HCT116 (cell line): ENCODE data around the gene C5AR1. TPM values are rescaled to one million over a fixed set of nuclear protein-coding genes. Genes with fewer than 3 reads are reported as not detected.

Experiments used
- ATAC-seq: fragments of 200-7000 bp; cut with Tn5 transposase; 2 replicates; pipeline ENCODE4 v1.9.1; 2020; ENCODE audit warnings: mild to moderate bottlenecking, moderate library complexity
- BruUV-seq: library from RNA; stranded (reverse); fragments of 400-500 nt; replicated peaks from 2 replicates; lab custom pipeline; 2021; lab: Mats Ljungman, UMichigan
- CTCF ChIA-PET: fragments of 300-600 bp; sonication (Branson Sonifier 250); formaldehyde crosslinking; loops from one replicate; lab custom pipeline; 2021; ENCODE audit warnings: antibody characterized with exemption; lab: Charles Lee
- POLR2A ChIA-PET: fragments of 300-600, 350-600 bp; sonication (Branson Sonifier 250); formaldehyde crosslinking; loops from one replicate; lab custom pipeline; 2021; ENCODE audit warnings: antibody characterized with exemption; lab: Charles Lee
- RAD21 ChIA-PET, 2 experiments: fragments of 300-600 bp; sonication (Branson Sonifier 250); formaldehyde crosslinking; loops; one replicate each; lab custom pipeline; 2023; ENCODE audit warnings: low total read pairs in 2 of 2; ENCODE audit not compliant: uncharacterized antibody in 2 of 2, unreplicated experiment in 2 of 2, low non-redundant PET in 1 of 2; lab: Charles Lee
- DNase-seq: peaks from one replicate; pipeline ENCODE4 v3.0.0-alpha.2; 2010; ENCODE audit warnings: low read depth, low spot score
- H2AFZ ChIP-seq: fragments of 200-600 bp; shearing (Covaris generic), sonication (generic); 2 replicates; pipeline ENCODE4 v1.6.1; 2017; ENCODE audit warnings: low read depth, mixed run types, mixed read lengths, antibody characterized with exemption, low read length; ENCODE audit not compliant: poor library complexity, severe bottlenecking
- H3K27ac ChIP-seq: 2 replicates; pipeline ENCODE4 v1.5.1; 2012; ENCODE audit warnings: low read depth, low read length
- H3K27me3 ChIP-seq: fragments of 200-600 bp; sonication (generic); 2 replicates; pipeline ENCODE4 v1.6.1; 2016; ENCODE audit warnings: mixed run types, low read length, mixed read lengths; ENCODE audit not compliant: insufficient read depth
- H3K36me3 ChIP-seq, 2 experiments: fragments of 200-500 bp in 1 of 2; fragments of 200-600 bp in 1 of 2; sonication (Bioruptor generic) in 1 of 2; sonication (generic) in 1 of 2; 2 replicates each; pipeline versions ENCODE4 v1.5.1 to v1.6.1; 2014 to 2016; ENCODE audit warnings: low read length in 2 of 2, inconsistent platforms in 1 of 2, mixed read lengths in 1 of 2, mixed run types in 1 of 2; ENCODE audit not compliant: insufficient read depth in 2 of 2, control insufficient read depth in 1 of 2
- H3K4me1 ChIP-seq, 2 experiments: fragments of 200-600 bp in 1 of 2; sonication (generic) in 1 of 2; 2 replicates each; pipeline versions ENCODE4 v1.5.1 to v1.6.1; 2012 to 2017; ENCODE audit warnings: low read length in 2 of 2, inconsistent platforms in 1 of 2, mild to moderate bottlenecking in 1 of 2, mixed read lengths in 1 of 2, mixed run types in 1 of 2, moderate library complexity in 1 of 2; ENCODE audit not compliant: insufficient read depth in 2 of 2, control insufficient read depth in 1 of 2
- H3K4me2 ChIP-seq: fragments of 200-600 bp; sonication (generic); 2 replicates; pipeline ENCODE4 v1.6.1; 2017; ENCODE audit warnings: mixed run types, low read length, mixed read lengths
- H3K4me3 ChIP-seq, 2 experiments: fragments of 200-600 bp in 1 of 2; sonication (generic) in 1 of 2; replicated peaks in 1 of 2; 2 replicates each; pipeline ENCODE4 v1.5.1; 2011 to 2016; ENCODE audit warnings: low read length in 2 of 2, control low read depth in 1 of 2, low read depth in 1 of 2, mild to moderate bottlenecking in 1 of 2, mixed read lengths in 1 of 2, mixed run types in 1 of 2
- H3K79me2 ChIP-seq: fragments of 200-600 bp; sonication (generic); 2 replicates; pipeline ENCODE4 v1.6.1; 2017; ENCODE audit warnings: mild to moderate bottlenecking, mixed run types, low read length, moderate library complexity, mixed read lengths; ENCODE audit not compliant: insufficient read depth
- H3K9ac ChIP-seq: fragments of 200-600 bp; sonication (generic); 2 replicates; pipeline ENCODE4 v1.6.1; 2016; ENCODE audit warnings: low read length, mixed read lengths
- H3K9me2 ChIP-seq: fragments of 200-600 bp; sonication (generic), shearing (Covaris generic); 2 replicates; pipeline ENCODE4 v1.6.1; 2017; ENCODE audit warnings: mixed run types, mild to moderate bottlenecking, moderate library complexity; ENCODE audit not compliant: insufficient read depth
- H3K9me3 ChIP-seq, 2 experiments: fragments of 200-500 bp in 1 of 2; fragments of 200-600 bp in 1 of 2; sonication (Bioruptor generic) in 1 of 2; sonication (generic) in 1 of 2; 2 replicates each; pipeline ENCODE4 v1.6.1; 2014 to 2017; ENCODE audit warnings: low read length in 2 of 2, mixed read lengths in 2 of 2, inconsistent platforms in 1 of 2, low read depth in 1 of 2, mild to moderate bottlenecking in 1 of 2, mixed run types in 1 of 2, moderate library complexity in 1 of 2; ENCODE audit not compliant: control insufficient read depth in 1 of 2, insufficient read depth in 1 of 2
- H4K20me1 ChIP-seq: fragments of 200-600 bp; sonication (generic), shearing (Covaris generic); 2 replicates; pipeline ENCODE4 v1.6.1; 2017; ENCODE audit warnings: mixed run types, mild to moderate bottlenecking, moderate library complexity; ENCODE audit not compliant: insufficient read depth
- CEBPB ChIP-seq: IDR thresholded peaks from 2 replicates; pipeline ENCODE4 v1.6.1; 2012; ENCODE audit warnings: low read depth
- EGR1 ChIP-seq: IDR thresholded peaks from 2 replicates; pipeline ENCODE4 v1.6.1; 2012; ENCODE audit warnings: low read depth
- ELF1 ChIP-seq: IDR thresholded peaks from 2 replicates; pipeline ENCODE4 v1.6.1; 2012; ENCODE audit warnings: low read depth, borderline replicate concordance
- EZH2 ChIP-seq: fragments of 200-600 bp; sonication (generic); IDR thresholded peaks from 2 replicates; pipeline ENCODE4 v1.6.1; 2017; ENCODE audit warnings: antibody characterized with exemption, mixed run types
- FOSL1 ChIP-seq: IDR thresholded peaks from 2 replicates; pipeline ENCODE4 v1.6.1; 2012; ENCODE audit warnings: low read depth
- MAX ChIP-seq: IDR thresholded peaks from 2 replicates; pipeline ENCODE4 v1.6.1; 2012
- POLR2AphosphoS5 ChIP-seq: IDR thresholded peaks from 2 replicates; pipeline ENCODE4 v1.6.1; 2011; ENCODE audit warnings: mild to moderate bottlenecking, low read depth, low read length, moderate library complexity
- RAD21 ChIP-seq: IDR thresholded peaks from 2 replicates; pipeline ENCODE4 v1.6.1; 2012; ENCODE audit warnings: low read depth, mild to moderate bottlenecking
- SIN3A ChIP-seq: IDR thresholded peaks from 2 replicates; pipeline ENCODE4 v1.6.1; 2012; ENCODE audit warnings: low read depth
- SRF ChIP-seq: IDR thresholded peaks from 2 replicates; pipeline ENCODE4 v1.6.1; 2012; ENCODE audit warnings: low read depth
- TCF7L2 ChIP-seq: IDR thresholded peaks from 2 replicates; pipeline ENCODE4 v1.7.0; 2011; ENCODE audit warnings: borderline replicate concordance, inconsistent platforms; ENCODE audit not compliant: insufficient read depth, insufficient read length; ENCODE audit errors: extremely low read depth
- ZNF274 ChIP-seq: fragments of 200-500 bp; sonication (Bioruptor generic); IDR thresholded peaks from 2 replicates; pipeline ENCODE4 v1.6.1; 2014; ENCODE audit warnings: mild to moderate bottlenecking, low read depth, low read length, inconsistent platforms
- intact Hi-C: fragments of 100-400 bp; cut with micrococcal nuclease; formaldehyde crosslinking; loops from 2 replicates; pipeline ENCODE4 v1.10.0; 2022
- total RNA-seq: library from RNA; stranded (reverse); gene quantifications from one replicate; pipeline ENCODE4 v1.2.1, GENCODE V29; 2021; ENCODE audit not compliant: unreplicated experiment

Gene C5AR1
- total RNA-seq, 1 experiment from 2014 or later = 6.5 TPM

- TF ChIP-seq MAX = no peak
- no peak for TF ChIP-seq ZNF274
- no peak for TF ChIP-seq TCF7L2
- TF ChIP-seq CEBPB = no peak
- TF ChIP-seq EGR1 = no peak
- TF ChIP-seq SIN3A = no peak
Observed at GRCh38 chr19:47312366-47313006, 2.8 kb downstream of the C5AR1 start (continued).

GRCh38 chr19:47313754-47314295 lies 4.2 kb downstream of the C5AR1 start:
- no peak for ATAC-seq
- POLR2A ChIA-PET = no interaction called here

More at GRCh38 chr19:47313754-47314295, 4.2 kb downstream of the C5AR1 start:
- Histone ChIP-seq H3K27ac (no peak overlapping the region), H3K4me1 (peaks cover 12 to 24% of the 10 kb centered on the region in 2 experiments), H4K20me1 (no peaks in the 10 kb centered on the region)
- intact Hi-C loops = no loop called here
- DNase-seq = no peak
- TF ChIP-seq RAD21 (no peak), FOSL1 (no peak), EZH2 (no peak), ZNF274 (no peak), POLR2AphosphoS5 (no peak), ELF1 (no peak), SRF (no peak), CEBPB (no peak)
- TF ChIP-seq, all 23 proteins: peak for 0
- no peaks in the 10 kb centered on the region for H3K36me3 ChIP-seq
- no peak overlapping the region for H3K4me3 ChIP-seq
- H3K27me3 ChIP-seq = no peaks in the 10 kb centered on the region
- H3K9ac ChIP-seq = no peak overlapping the region
- no peaks in the 10 kb centered on the region for H3K9me3 ChIP-seq
- no TSS peak for BruUV-seq
- no peaks in the 10 kb centered on the region for H3K79me2 ChIP-seq
- RAD21 ChIA-PET = no interaction called here
- H3K9me2 ChIP-seq = no peaks in the 10 kb centered on the region
- no peak overlapping the region for H3K4me2 ChIP-seq
- no peak overlapping the region for H2AFZ ChIP-seq
- CTCF ChIA-PET = no interaction called here
